GM19468 (cell line): ENCODE measurements around the gene PLAC8.
"Not testable (repeated sequence)": the region's sequence is repeated elsewhere in the genome, so short reads cannot be mapped to it uniquely, and the experiment has no call there.

Experiments used
- ATAC-seq: cut with Tn5 transposase; IDR thresholded peaks from one replicate; pipeline ENCODE4 v1.9.1; 2021; ENCODE audit warnings: mild to moderate bottlenecking, moderate library complexity, moderate number of reproducible peaks; ENCODE audit not compliant: unreplicated experiment; ENCODE audit errors: extremely low read depth

Gene PLAC8

GRCh38 chr4:83112678-83113428, 1.7 kb downstream of the PLAC8 start:
- no peak for ATAC-seq

- ATAC-seq, result peak; percentile 18
Observed at GRCh38 chr4:83112231-83112630, 2.3 kb downstream of the PLAC8 start.

- ATAC-seq, result not testable (repeated sequence)
Observed at GRCh38 chr4:83111751-83112141, 2.8 kb downstream of the PLAC8 start.

GRCh38 chr4:83110970-83111750, 3.4 kb downstream of the PLAC8 start:
- no peak for ATAC-seq

GRCh38 chr4:83110223-83110945, 4.1 kb downstream of the PLAC8 start:
- peak; percentile 60 for ATAC-seq

- no peak for ATAC-seq
Observed at GRCh38 chr4:83109480-83110222, 4.9 kb downstream of the PLAC8 start.

GRCh38 chr4:83108101-83108861, 6.2 kb downstream of the PLAC8 start:
- ATAC-seq, result no peak

GRCh38 chr4:83107631-83108030, 6.9 kb downstream of the PLAC8 start:
- ATAC-seq, result no peak

- no peak for ATAC-seq
Observed at GRCh38 chr4:83104991-83105390, 9.5 kb downstream of the PLAC8 start.

GRCh38 chr4:83096397-83096796, 18.1 kb downstream of the PLAC8 start:
- no peak for ATAC-seq

GRCh38 chr4:83093060-83093640, 21.4 kb downstream of the PLAC8 start:
- ATAC-seq, result no peak

- no peak for ATAC-seq
Observed at GRCh38 chr4:83089410-83090157, 24.9 kb downstream of the PLAC8 start.

GRCh38 chr4:83084956-83085355, 29.6 kb downstream of the PLAC8 start:
- not testable (repeated sequence) for ATAC-seq

- no peak for ATAC-seq
Observed at GRCh38 chr4:83083925-83084475, 30.5 kb downstream of the PLAC8 start.

GRCh38 chr4:83082777-83083176, 31.8 kb downstream of the PLAC8 start:
- ATAC-seq, result no peak

- no peak for ATAC-seq
Observed at GRCh38 chr4:83080561-83080960, 34.0 kb downstream of the PLAC8 start.

- ATAC-seq, result no peak
Observed at GRCh38 chr4:83075311-83076095, 39.0 kb downstream of the PLAC8 start.
